B cell (primary cell): Measurements from ENCODE around the gene MAP7. TPM values are rescaled to one million over a fixed set of nuclear protein-coding genes. Genes with fewer than 3 reads are reported as not detected.
A peak's percentile ranks its signal among the peaks of the same experiment; 100 is the strongest.

Experiments used
- ATAC-seq: fragments of 200-7000 bp; cut with Tn5 transposase; one replicate; pipeline ENCODE4 v1.10.0; 2021; ENCODE audit warnings: low read depth, mild to moderate bottlenecking, moderate number of reproducible peaks, moderate library complexity
- CTCF ChIA-PET: fragments of 350-600 bp; sonication (Branson Sonifier 250); formaldehyde crosslinking; loops from one replicate; lab custom pipeline; 2021; ENCODE audit warnings: antibody characterized with exemption, inconsistent platforms; lab: Charles Lee
- POLR2A ChIA-PET: fragments of 350-600 bp; sonication (Branson Sonifier 250); formaldehyde crosslinking; loops from one replicate; lab custom pipeline; 2021; ENCODE audit warnings: antibody characterized with exemption; lab: Charles Lee
- DNase-seq: peaks from one replicate; pipeline ENCODE4 v3.0.0; 2013
- H2AFZ ChIP-seq: 2 replicates; pipeline ENCODE4 v1.6.1; 2012; ENCODE audit warnings: mild to moderate bottlenecking, low read depth, low read length; ENCODE audit not compliant: insufficient read depth, poor library complexity, severe bottlenecking
- H3K27ac ChIP-seq, 2 donors: 1 replicate in 1 of 2; 2 replicates in 1 of 2; pipeline ENCODE4 v1.5.1; 2012 to 2013; ENCODE audit warnings: low read length in 2 of 2, mild to moderate bottlenecking in 2 of 2, moderate library complexity in 1 of 2
- H3K27me3 ChIP-seq, 4 experiments: fragments of 200-600 bp in 1 of 4; sonication (generic) in 1 of 4; replicated peaks in 1 of 4; 1 replicate in 2 of 4; 2 replicates in 2 of 4; pipeline versions ENCODE4 v1.6.1 to v1.7.0; 2013 to 2016; ENCODE audit warnings: low read length in 3 of 4, mild to moderate bottlenecking in 2 of 4, mixed read lengths in 1 of 4, moderate library complexity in 1 of 4; ENCODE audit not compliant: insufficient read depth in 4 of 4, control insufficient read depth in 3 of 4; ENCODE audit errors: control extremely low read depth in 1 of 4
- H3K36me3 ChIP-seq, 2 experiments: replicated peaks in 1 of 2; 1 replicate in 1 of 2; 2 replicates in 1 of 2; pipeline versions ENCODE4 v1.6.1 to v1.7.1; 2013; ENCODE audit warnings: low read length in 1 of 2; ENCODE audit not compliant: insufficient read depth in 2 of 2, control insufficient read depth in 1 of 2; ENCODE audit errors: control extremely low read depth in 1 of 2, extremely low read depth in 1 of 2
- H3K4me1 ChIP-seq, 2 donors: fragments of 200-600 bp in 1 of 2; sonication (generic) in 1 of 2; 1 replicate in 1 of 2; 2 replicates in 1 of 2; pipeline versions ENCODE4 v1.5.1 to v1.6.1; 2013 to 2017; ENCODE audit warnings: low read length in 2 of 2; ENCODE audit not compliant: control insufficient read depth in 2 of 2, insufficient read depth in 2 of 2
- H3K4me2 ChIP-seq: replicated peaks from 2 replicates; pipeline ENCODE3; 2012; ENCODE audit warnings: mild to moderate bottlenecking, low read depth, low read length; ENCODE audit not compliant: poor library complexity, severe bottlenecking
- H3K4me3 ChIP-seq, 5 experiments: fragments of 200-600 bp in 1 of 5; sonication (generic) in 1 of 5; 1 replicate in 3 of 5; 2 replicates in 2 of 5; pipeline versions ENCODE4 v1.5.1 to v1.7.0; 2011 to 2016; ENCODE audit warnings: low read length in 4 of 5, mild to moderate bottlenecking in 4 of 5, low read depth in 2 of 5, control low read depth in 1 of 5, moderate library complexity in 1 of 5; ENCODE audit not compliant: insufficient read depth in 1 of 5; ENCODE audit errors: control extremely low read depth in 1 of 5, extremely low read depth in 1 of 5
- H3K79me2 ChIP-seq: fragments of 200-600 bp; sonication (generic); one replicate; pipeline ENCODE4 v1.6.0; 2016; ENCODE audit warnings: low read length; ENCODE audit not compliant: control insufficient read depth, insufficient read depth
- H3K9ac ChIP-seq: fragments of 200-600 bp; sonication (generic); 2 replicates; pipeline ENCODE4 v1.6.1; 2017; ENCODE audit warnings: mild to moderate bottlenecking, low read length, moderate library complexity
- H3K9me3 ChIP-seq, 3 donors: one replicate each; pipeline versions ENCODE4 v1.6.1 to v1.7.1; 2013; ENCODE audit warnings: low read length in 2 of 3; ENCODE audit not compliant: control insufficient read depth in 2 of 3, insufficient read depth in 1 of 3; ENCODE audit errors: control extremely low read depth in 1 of 3
- H4K20me1 ChIP-seq: 2 replicates; pipeline ENCODE4 v1.6.0; 2012; ENCODE audit warnings: mild to moderate bottlenecking, low read length; ENCODE audit not compliant: insufficient read depth, control insufficient read depth, poor library complexity, severe bottlenecking
- H3K27ac Mint-ChIP-seq: one replicate; pipeline ENCODE4 v1.8.0; 2021; ENCODE audit warnings: mixed read lengths
- H3K27me3 Mint-ChIP-seq: one replicate; pipeline ENCODE4 v1.8.0; 2021; ENCODE audit warnings: mixed read lengths
- H3K4me1 Mint-ChIP-seq: one replicate; pipeline ENCODE4 v1.8.0; 2021; ENCODE audit warnings: mixed read lengths
- H3K4me3 Mint-ChIP-seq: one replicate; pipeline ENCODE4 v1.8.0; 2021; ENCODE audit warnings: mixed read lengths
- H3K9me3 Mint-ChIP-seq: one replicate; pipeline ENCODE4 v1.8.0; 2022; ENCODE audit warnings: mixed read lengths; ENCODE audit not compliant: insufficient read depth
- CTCF ChIP-seq: fragments of 200-600 bp; IDR thresholded peaks from one replicate; pipeline ENCODE4 v1.8.0; 2022; ENCODE audit warnings: antibody characterized with exemption, mild to moderate bottlenecking
- EZH2 ChIP-seq: IDR thresholded peaks from 2 replicates; pipeline ENCODE4 v1.6.1; 2012; ENCODE audit warnings: borderline replicate concordance, low read depth, mild to moderate bottlenecking, moderate library complexity, low read length; ENCODE audit not compliant: insufficient read depth, poor library complexity, severe bottlenecking
- WGBS: methylation state at CpG from one replicate; pipeline ENCODE4 v1.1.5; 2013; ENCODE audit warnings: missing lambda C conversion rate; ENCODE audit not compliant: insufficient coverage; 5-methylcytosine and 5-hydroxymethylcytosine counted together
- intact Hi-C: fragments of 100-400 bp; cut with micrococcal nuclease; formaldehyde crosslinking; loops from one replicate; pipeline ENCODE4 v1.10.0; 2022
- polyA plus RNA-seq: library from polyadenylated mRNA; depleted of rRNA; stranded (reverse); fragments of >200 nt; gene quantifications from 2 replicates; pipeline ENCODE4 v1.2.3, GENCODE V29; 2012
- total RNA-seq, 2 donors: library from RNA; stranded (reverse); fragments of 120-200 nt in 1 of 2; gene quantifications; 1 replicate in 1 of 2; 2 replicates in 1 of 2; pipeline versions ENCODE4 v1.2.3 to v1.2.4, GENCODE V29; 2013 to 2022

MAP7 gene
- total and polyA plus RNA-seq, 2 donors (not counting 1 experiment from before 2014, with no cell fraction given), result 0.34 to 0.64 TPM

- Histone ChIP-seq H3K9ac (no peak overlapping the region), H3K9me3 (no peaks in the 10 kb centered on the region), H2AFZ (no peak overlapping the region), H3K79me2 (no peaks in the 10 kb centered on the region), H3K27ac (no peak overlapping the region), H3K4me2 (no peak overlapping the region), H3K4me3 (no peak overlapping the region), H3K4me1 (no peaks in the 10 kb centered on the region), H3K36me3 (no peaks in the 10 kb centered on the region), H4K20me1 (no peaks in the 10 kb centered on the region), H3K27me3 (no peaks in the 10 kb centered on the region)
- TF ChIP-seq CTCF, result no peak
- TF ChIP-seq EZH2, result no peak
- DNase-seq, result no peak
- Mint-ChIP-seq H3K4me1 (no peaks in the 10 kb centered on the region), H3K4me3 (no peak overlapping the region), H3K9me3 (no peaks in the 10 kb centered on the region), H3K27me3 (peaks cover 7% of the 10 kb centered on the region), H3K27ac (no peak overlapping the region)
- CTCF ChIA-PET, result interaction anchor here (0.5 to 3.7 kb wide), 20 partner anchors 8 to 1273 kb away, joined by 3 to 18 read pairs (median 4); no protein-coding TSS in a partner anchor
- ATAC-seq, result no peak
- 81% methylated on average over 4 of the region's 6 CpGs for WGBS
- POLR2A ChIA-PET, result no interaction called here
- intact Hi-C loops, result loop anchor here (1.0 to 2.0 kb wide), 5 partner anchors 27 to 867 kb away; no protein-coding TSS in a partner anchor
Observed at GRCh38 chr6:136317971-136318370, 232.3 kb downstream of the MAP7 start.

GRCh38 chr6:136317021-136317694, 233.1 kb downstream of the MAP7 start:
- H3K27ac ChIP-seq, result no peak overlapping the region
- ChIA-PET CTCF (interaction anchor here (0.8 to 3.7 kb wide), 19 partner anchors 9 to 866 kb away, joined by 3 to 18 read pairs (median 4); partner anchors contain the start of gene MTFR2), POLR2A (interaction anchor here (1.0 kb wide), 1 partner anchor 27 kb away, joined by 3 read pairs; no protein-coding TSS in a partner anchor)
- intact Hi-C loops, result loop anchor here (1.0 to 2.0 kb wide), 5 partner anchors 26 to 866 kb away; no protein-coding TSS in a partner anchor
- no peak overlapping the region for H2AFZ ChIP-seq
- Mint-ChIP-seq H3K4me1 (no peaks in the 10 kb centered on the region), H3K27me3 (peaks cover 7% of the 10 kb centered on the region), H3K4me3 (no peak overlapping the region), H3K27ac (no peak overlapping the region), H3K9me3 (no peaks in the 10 kb centered on the region)
- peak; percentile 72 for DNase-seq
- no peaks in the 10 kb centered on the region for H3K27me3 ChIP-seq
- ATAC-seq, result peak; percentile 62
- peak; percentile 86 for TF ChIP-seq CTCF
- TF ChIP-seq EZH2, result no peak
- H3K79me2 ChIP-seq, result no peaks in the 10 kb centered on the region
- no peaks in the 10 kb centered on the region for H3K9me3 ChIP-seq
- no peaks in the 10 kb centered on the region for H3K4me1 ChIP-seq
- no peaks in the 10 kb centered on the region for H3K36me3 ChIP-seq
- no peak overlapping the region for H3K9ac ChIP-seq
- no peaks in the 10 kb centered on the region for H4K20me1 ChIP-seq
- WGBS, result 55% methylated on average over 3 of the region's 5 CpGs
- no peak overlapping the region for H3K4me2 ChIP-seq
- no peak overlapping the region for H3K4me3 ChIP-seq
